ENCODE results near the gene NHERF2. TPM values are rescaled to one million over a fixed set of nuclear protein-coding genes. Genes with fewer than 3 reads are reported as not detected.
A peak's percentile ranks its signal among the peaks of the same experiment; 100 is the strongest.

Gene NHERF2
- total and polyA plus RNA-seq, 9 of the 15 experiments (the other 6 are each of a cell fraction or from before 2014, with no cell fraction given): 0.15 to 42.0 (median 12.5) TPM

DNA sequence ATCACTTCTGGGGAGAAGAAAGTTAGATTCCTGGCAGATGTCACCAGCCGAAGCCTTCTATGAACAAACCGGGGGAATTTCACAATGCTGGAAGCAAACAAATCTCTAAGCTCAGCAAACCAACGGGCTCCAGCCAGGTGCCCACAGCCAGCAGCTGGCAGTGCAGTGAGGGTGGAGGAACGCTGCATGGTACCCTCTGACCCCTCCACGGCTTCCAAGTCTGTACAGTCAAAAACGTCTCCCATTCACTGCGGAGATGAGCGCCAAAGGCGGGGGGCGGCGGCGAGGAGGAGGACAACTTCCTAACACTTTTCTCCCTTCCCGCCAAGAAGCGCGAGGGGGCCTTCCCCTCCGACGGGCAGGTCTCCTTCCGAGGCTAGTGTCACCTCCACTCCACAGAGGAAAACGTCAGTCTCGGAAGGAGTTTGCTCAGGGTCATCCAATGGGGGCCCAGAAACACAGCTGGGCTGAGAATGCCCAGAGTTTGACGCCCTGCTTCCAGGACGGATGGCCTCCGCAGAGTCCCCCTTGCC lies 18.0 kb upstream of the NHERF2 start (continued):
- TF ChIP-seq, protein P1, sequence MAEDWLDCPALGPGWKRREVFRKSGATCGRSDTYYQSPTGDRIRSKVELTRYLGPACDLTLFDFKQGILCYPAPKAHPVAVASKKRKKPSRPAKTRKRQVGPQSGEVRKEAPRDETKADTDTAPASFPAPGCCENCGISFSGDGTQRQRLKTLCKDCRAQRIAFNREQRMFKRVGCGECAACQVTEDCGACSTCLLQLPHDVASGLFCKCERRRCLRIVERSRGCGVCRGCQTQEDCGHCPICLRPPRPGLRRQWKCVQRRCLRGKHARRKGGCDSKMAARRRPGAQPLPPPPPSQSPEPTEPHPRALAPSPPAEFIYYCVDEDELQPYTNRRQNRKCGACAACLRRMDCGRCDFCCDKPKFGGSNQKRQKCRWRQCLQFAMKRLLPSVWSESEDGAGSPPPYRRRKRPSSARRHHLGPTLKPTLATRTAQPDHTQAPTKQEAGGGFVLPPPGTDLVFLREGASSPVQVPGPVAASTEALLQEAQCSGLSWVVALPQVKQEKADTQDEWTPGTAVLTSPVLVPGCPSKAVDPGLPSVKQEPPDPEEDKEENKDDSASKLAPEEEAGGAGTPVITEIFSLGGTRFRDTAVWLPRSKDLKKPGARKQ (CRISPR knock-in tag; IDR thresholded peaks at IDR 0.05): no peak
- no peak for TF ChIP-seq ZNF436 (CRISPR knock-in tag; IDR thresholded peaks at IDR 0.05)
- TF ChIP-seq, protein P2, sequence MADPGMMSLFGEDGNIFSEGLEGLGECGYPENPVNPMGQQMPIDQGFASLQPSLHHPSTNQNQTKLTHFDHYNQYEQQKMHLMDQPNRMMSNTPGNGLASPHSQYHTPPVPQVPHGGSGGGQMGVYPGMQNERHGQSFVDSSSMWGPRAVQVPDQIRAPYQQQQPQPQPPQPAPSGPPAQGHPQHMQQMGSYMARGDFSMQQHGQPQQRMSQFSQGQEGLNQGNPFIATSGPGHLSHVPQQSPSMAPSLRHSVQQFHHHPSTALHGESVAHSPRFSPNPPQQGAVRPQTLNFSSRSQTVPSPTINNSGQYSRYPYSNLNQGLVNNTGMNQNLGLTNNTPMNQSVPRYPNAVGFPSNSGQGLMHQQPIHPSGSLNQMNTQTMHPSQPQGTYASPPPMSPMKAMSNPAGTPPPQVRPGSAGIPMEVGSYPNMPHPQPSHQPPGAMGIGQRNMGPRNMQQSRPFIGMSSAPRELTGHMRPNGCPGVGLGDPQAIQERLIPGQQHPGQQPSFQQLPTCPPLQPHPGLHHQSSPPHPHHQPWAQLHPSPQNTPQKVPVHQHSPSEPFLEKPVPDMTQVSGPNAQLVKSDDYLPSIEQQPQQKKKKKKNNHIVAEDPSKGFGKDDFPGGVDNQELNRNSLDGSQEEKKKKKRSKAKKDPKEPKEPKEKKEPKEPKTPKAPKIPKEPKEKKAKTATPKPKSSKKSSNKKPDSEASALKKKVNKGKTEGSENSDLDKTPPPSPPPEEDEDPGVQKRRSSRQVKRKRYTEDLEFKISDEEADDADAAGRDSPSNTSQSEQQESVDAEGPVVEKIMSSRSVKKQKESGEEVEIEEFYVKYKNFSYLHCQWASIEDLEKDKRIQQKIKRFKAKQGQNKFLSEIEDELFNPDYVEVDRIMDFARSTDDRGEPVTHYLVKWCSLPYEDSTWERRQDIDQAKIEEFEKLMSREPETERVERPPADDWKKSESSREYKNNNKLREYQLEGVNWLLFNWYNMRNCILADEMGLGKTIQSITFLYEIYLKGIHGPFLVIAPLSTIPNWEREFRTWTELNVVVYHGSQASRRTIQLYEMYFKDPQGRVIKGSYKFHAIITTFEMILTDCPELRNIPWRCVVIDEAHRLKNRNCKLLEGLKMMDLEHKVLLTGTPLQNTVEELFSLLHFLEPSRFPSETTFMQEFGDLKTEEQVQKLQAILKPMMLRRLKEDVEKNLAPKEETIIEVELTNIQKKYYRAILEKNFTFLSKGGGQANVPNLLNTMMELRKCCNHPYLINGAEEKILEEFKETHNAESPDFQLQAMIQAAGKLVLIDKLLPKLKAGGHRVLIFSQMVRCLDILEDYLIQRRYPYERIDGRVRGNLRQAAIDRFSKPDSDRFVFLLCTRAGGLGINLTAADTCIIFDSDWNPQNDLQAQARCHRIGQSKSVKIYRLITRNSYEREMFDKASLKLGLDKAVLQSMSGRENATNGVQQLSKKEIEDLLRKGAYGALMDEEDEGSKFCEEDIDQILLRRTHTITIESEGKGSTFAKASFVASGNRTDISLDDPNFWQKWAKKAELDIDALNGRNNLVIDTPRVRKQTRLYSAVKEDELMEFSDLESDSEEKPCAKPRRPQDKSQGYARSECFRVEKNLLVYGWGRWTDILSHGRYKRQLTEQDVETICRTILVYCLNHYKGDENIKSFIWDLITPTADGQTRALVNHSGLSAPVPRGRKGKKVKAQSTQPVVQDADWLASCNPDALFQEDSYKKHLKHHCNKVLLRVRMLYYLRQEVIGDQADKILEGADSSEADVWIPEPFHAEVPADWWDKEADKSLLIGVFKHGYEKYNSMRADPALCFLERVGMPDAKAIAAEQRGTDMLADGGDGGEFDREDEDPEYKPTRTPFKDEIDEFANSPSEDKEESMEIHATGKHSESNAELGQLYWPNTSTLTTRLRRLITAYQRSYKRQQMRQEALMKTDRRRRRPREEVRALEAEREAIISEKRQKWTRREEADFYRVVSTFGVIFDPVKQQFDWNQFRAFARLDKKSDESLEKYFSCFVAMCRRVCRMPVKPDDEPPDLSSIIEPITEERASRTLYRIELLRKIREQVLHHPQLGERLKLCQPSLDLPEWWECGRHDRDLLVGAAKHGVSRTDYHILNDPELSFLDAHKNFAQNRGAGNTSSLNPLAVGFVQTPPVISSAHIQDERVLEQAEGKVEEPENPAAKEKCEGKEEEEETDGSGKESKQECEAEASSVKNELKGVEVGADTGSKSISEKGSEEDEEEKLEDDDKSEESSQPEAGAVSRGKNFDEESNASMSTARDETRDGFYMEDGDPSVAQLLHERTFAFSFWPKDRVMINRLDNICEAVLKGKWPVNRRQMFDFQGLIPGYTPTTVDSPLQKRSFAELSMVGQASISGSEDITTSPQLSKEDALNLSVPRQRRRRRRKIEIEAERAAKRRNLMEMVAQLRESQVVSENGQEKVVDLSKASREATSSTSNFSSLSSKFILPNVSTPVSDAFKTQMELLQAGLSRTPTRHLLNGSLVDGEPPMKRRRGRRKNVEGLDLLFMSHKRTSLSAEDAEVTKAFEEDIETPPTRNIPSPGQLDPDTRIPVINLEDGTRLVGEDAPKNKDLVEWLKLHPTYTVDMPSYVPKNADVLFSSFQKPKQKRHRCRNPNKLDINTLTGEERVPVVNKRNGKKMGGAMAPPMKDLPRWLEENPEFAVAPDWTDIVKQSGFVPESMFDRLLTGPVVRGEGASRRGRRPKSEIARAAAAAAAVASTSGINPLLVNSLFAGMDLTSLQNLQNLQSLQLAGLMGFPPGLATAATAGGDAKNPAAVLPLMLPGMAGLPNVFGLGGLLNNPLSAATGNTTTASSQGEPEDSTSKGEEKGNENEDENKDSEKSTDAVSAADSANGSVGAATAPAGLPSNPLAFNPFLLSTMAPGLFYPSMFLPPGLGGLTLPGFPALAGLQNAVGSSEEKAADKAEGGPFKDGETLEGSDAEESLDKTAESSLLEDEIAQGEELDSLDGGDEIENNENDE (IDR thresholded peaks at IDR 0.05; ENCODE audit: low read depth, low read length): no peak
- no peak for TF ChIP-seq ZNF197 (CRISPR knock-in tag; IDR thresholded peaks at IDR 0.05; ENCODE audit: low read depth)
- no peak for TF ChIP-seq PHTF2 (CRISPR knock-in tag; IDR thresholded peaks at IDR 0.05)
- TF ChIP-seq, protein P3, sequence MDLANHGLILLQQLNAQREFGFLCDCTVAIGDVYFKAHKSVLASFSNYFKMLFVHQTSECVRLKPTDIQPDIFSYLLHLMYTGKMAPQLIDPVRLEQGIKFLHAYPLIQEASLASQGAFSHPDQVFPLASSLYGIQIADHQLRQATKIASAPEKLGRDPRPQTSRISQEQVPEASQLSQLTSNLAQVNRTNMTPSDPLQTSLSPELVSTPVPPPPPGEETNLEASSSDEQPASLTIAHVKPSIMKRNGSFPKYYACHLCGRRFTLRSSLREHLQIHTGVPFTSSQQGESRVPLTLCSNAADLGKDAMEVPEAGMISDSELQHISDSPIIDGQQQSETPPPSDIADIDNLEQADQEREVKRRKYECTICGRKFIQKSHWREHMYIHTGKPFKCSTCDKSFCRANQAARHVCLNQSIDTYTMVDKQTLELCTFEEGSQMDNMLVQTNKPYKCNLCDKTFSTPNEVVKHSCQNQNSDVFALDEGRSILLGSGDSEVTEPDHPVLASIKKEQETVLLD (IDR thresholded peaks at IDR 0.05): 0 out of 2 replicates have a peak, but pooled peaks have one; percentile 30
- peak; percentile 77; the same call in 1 of the 2 replicates for TF ChIP-seq KAT7 (CRISPR knock-in tag; IDR thresholded peaks at IDR 0.05; ENCODE audit: borderline replicate concordance)
- 0 out of 2 replicates have a peak, but pooled peaks have one; percentile 26 for TF ChIP-seq ZNF232 (CRISPR knock-in tag; IDR thresholded peaks at IDR 0.05)
- TF ChIP-seq, protein P4, sequence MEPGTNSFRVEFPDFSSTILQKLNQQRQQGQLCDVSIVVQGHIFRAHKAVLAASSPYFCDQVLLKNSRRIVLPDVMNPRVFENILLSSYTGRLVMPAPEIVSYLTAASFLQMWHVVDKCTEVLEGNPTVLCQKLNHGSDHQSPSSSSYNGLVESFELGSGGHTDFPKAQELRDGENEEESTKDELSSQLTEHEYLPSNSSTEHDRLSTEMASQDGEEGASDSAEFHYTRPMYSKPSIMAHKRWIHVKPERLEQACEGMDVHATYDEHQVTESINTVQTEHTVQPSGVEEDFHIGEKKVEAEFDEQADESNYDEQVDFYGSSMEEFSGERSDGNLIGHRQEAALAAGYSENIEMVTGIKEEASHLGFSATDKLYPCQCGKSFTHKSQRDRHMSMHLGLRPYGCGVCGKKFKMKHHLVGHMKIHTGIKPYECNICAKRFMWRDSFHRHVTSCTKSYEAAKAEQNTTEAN (CRISPR knock-in tag; IDR thresholded peaks at IDR 0.05): peak; percentile 73; the same call in 1 of the 2 replicates
- TF ChIP-seq TAF1 (IDR thresholded peaks at IDR 0.05; ENCODE audit: control insufficient read depth, extremely low read depth, insufficient read depth, low read length, severe bottlenecking): peak; percentile 13
- TF ChIP-seq HMGN3 (IDR thresholded peaks at IDR 0.05; ENCODE audit: borderline replicate concordance, extremely low read depth, insufficient read length, low read depth, low read length): no peak

Data from K562 (cell line).